Stimulated activated CD4-positive, alpha-beta T cell treated with anti-CD3 and anti-CD28 coated beads, Interleukin-15, amount 100 ng/mL, for 1 hour (primary cell): ENCODE results near the gene DTNBP1.

ENCODE experiments used
- DNase-seq, 2 donors: peaks; one replicate each; pipeline ENCODE4 v3.0.0-alpha.2; 2020; ENCODE audit warnings: low read depth in 1 of 2, low spot score in 1 of 2

Gene DTNBP1

DNA sequence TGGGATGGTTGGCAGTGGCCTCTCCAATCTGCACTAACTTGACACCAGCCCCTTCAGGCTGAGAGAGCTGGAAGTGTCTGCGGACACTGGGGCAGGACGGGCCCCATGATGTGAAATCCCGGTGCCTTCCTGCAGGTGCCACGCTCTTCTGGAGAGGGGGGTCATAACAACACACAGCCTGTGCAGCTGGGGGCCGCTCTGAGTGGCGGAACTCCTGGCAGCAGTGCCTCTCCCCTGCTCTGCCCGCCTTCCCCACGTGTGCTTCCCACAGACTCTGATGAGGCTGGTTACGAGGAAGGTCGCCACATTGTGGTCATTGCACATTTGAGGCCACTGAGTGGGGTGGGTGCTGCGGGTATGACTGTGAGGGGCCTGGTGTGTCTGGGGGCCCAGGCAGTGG is 145.2 kb downstream of the DTNBP1 start:
- DNase-seq = no peak

DNA sequence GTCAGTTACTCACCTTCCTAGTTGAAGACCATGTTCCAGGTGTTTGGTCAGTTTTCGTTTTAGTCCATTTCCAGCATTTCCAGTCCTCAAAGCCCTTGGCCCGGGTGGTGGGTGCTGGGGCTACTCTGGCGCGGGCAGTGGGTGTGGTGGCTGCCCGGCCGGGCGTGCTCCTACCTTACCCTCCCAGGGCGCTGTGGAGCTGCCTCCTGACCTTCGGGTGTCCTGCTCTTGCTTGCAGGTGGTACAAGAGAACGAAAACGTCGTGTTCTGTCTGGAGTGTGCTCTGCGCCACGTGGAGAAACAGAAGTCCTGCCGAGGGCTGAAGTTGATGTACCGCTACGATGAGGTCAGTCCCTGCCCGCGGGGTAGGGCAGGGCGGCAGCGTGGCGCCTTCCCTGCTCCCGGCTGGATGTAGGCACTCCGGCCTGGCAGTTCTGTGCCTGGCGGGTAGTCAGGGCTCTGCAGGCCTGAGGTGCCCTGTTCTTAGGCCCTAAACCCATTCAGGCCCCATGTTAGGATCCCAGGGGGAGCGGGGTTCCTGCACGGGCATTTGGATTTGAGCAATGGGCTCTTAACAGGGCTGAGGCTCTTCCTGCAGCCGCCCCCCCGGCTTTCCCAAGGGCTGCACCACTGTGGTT is 145.8 kb downstream of the DTNBP1 start:
- no peak for DNase-seq

DNA sequence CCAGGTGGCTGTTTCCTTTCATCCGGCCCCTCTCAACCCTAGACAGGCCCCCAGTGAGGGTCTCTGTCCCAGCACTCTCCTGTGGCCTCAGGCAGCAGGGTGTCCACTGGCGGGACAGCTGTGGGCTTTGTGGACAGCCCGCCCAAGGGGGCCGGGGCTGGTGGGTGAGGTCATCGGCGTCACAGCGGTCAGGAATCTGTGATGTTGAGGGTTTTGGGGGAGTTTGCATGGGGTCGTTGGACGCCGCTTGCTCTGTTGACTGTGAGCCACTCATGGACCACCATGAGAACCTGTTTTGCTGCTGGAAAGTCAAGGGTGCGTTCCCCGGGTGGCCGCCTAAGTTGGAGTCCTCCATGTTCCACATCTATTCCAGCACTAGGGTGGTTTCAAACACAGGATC is 146.4 kb downstream of the DTNBP1 start:
- no peak for DNase-seq

DNA sequence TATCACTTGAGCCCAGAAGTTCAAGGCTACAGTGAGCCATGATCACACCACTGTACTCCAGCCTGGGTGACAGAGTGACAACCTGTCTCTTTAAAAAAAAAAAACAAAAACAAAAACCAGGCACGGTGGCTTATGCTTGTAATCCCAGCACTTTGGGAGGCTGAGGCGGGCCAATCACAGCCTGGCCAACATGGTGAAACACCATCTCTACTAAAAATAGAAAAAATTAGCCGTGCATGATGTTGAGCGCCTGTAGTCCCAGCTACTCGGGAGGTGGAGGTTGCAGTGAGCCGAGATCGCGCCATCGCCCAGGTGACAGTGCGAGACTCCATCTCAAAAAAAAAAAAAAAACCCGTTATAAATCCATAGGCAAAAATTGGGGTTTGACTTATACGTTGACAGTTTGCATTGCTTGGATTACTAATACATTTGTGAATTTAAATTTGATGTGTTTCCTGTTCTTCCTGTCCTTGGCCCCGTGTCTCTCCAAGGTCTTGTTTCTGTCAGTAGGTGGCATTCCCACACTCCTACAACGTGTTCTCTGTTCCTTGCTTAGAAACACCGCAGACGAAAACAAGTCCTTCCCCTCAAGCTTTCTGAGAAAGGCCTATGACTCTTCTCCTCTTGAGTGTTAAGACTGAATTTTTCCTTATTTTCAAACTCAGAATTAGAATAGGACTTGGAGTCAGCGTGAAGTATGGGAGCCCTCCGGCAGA is 147.0 kb downstream of the DTNBP1 start:
- DNase-seq = no peak

DNA sequence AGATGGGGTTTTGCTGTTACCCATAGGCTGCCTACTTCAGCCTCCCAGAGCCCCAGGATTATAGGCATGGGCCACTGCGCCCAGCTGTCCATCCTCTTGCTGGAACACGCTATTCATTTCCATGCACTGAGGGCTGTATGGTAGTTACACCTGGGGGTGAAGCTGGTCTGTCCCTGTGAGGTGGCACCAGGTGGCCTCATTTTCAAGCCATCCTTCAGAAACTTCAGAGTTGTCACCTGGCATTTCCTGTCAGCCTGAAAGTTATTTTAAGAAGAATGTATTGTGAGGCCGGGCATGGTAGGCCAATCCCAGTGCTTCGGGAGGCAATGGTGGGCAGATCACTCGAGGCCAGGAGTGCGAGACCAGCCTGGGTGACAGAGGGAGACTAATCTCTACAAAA is 147.6 kb downstream of the DTNBP1 start:
- DNase-seq = no peak

DNA sequence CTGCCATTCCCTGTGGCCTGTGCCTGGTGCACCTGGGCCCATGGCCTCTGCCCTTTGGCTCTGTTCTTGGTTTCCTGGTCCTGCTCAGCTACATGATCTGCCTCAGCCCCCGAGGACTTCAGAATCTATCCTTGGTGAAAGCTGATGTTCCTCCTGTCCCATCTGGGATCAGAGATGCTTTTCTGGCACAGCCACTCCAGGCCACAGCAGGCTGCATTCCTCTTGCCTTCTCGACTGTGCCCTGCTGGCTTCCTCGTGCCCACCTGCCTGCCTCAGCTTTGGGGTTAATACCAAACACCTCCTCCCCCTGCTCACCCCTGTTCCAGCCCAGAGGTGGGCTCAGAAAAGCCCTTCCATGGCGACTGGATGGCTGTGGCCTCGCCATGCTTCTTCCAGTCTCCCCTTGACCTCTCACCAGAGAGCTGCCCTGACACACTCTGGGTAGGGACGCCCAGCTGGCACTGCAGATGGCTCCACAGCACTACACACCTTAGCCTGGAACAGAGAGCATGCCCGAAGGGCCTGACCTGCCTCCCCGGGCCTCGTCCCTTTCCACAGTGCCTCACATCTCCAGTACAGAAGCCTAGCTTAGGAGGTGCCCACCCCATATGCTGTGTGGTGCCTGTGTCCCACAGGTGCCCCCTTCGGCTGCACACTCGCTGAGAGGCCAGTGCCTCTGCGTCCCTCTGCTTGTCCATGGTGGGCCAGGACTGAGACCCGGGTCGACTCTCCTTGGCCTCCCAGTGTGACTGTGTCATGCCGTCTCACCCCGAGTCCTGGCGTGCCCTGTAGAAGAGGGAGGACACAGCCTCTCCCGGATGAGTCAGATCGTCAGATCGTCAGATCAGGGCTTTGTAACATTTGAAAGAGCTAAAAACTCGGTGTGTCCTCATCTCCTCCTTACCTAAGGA is 148.8 kb downstream of the DTNBP1 start:
- DNase-seq = no peak

DNA sequence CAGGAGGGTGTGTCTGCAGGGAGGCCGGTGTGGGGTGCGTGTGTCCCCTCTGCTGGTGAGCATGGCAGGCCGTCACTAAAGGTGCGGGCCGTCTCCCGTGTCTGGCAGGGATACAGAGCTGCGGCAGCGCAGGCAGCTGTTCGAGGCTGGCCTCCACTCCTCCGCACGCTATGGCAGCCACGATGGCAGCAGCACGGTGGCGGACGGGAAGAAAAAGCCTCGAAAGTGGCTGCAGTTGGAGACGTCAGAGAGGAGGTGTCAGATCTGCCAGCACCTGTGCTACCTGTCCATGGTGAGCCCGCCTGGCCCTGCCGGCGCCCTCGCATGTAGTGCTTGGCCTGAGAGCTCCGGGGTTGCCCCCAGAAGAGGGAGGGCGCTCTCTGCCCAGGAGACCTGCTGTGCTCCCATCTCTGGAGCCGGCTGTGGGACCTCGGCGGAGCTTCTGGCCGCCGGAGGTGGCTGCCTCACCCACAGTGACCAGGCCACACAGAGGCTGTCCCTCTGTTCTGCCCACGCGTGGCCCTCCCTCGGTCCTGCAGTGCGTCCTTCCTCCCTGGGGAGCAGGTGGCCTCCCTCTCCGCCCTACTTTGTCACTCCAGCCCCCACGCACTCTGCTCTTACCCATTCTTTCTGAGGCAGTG is 149.6 kb downstream of the DTNBP1 start:
- DNase-seq = no peak

DNA sequence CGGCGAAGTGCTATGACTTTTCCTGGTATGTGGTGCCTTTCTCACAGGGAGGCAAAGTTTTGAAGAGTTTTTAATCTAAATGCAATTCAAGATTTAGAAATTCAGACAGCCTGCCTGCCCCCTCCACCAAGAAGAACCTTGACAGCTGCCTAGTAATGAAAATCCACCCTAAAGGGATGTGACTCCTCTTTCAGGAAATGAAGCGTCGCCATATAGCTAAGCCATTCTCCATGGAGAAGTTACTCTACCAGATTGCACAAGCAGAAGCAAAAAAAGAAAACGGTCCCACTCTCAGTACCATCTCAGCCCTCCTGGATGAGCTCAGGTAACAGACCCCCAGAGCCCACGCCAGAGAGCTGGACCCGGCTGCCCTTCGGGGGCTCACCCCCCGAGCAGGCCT is 150.1 kb downstream of the DTNBP1 start:
- no peak for DNase-seq

DNA sequence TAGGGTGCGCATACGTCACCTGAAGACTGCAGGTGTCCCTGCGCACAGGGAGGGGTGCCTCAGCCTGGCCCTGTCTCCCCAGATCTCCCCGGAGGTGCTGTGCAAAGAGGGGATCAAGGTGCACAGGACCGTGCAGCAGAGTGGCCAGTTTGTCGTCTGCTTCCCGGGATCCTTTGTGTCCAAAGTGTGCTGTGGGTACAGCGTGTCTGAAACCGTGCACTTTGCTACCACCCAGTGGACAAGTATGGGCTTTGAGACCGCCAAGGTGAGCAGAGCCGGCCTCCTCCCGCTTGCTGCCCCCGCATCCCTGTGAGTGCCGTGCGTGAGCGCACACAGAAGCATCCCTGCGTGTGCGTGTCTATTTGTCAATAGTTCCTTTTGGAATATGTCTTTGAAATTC is 150.7 kb downstream of the DTNBP1 start:
- no peak for DNase-seq

DNA sequence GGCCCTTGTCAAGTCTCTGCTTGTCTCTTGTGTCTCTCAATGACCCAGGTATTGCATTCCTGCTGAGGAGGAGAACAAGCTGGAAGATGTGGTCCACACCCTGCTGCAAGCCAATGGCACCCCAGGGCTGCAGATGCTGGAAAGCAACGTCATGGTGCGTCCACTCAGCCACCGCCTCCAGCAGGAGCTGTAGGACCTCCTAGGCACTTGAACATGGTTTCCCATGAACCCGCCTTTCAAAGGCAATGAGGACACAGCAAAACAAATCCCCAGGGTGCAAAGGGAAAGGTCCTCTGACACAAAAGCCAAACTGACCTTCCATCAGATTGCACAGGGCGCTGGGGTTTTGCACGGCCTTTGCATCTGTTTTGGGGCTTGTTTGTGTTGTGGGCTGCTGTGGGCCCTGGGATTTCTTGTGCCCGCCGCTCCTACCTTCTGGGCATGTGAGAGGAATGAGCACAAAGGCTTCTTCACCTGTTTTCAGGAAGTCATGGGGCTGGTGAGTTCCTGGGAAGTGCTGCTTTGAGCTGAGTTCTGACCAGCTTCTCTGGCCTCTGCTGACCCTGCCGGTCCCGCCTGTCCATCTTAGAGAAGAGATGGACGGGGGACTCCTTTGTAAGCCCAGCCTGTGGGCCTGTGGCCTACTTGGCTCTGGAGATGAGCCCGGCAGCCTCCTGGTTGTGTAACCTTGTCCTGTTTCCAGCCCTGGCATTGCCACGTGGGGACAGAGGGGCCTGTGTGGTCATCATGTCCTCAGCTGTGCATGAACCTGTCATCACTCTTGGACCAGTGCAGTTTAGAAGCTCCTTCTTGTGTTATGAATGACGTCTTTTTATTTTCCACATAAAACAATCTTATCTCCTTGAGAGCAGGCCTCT is 151.3 kb downstream of the DTNBP1 start:
- DNase-seq = no peak

DNA sequence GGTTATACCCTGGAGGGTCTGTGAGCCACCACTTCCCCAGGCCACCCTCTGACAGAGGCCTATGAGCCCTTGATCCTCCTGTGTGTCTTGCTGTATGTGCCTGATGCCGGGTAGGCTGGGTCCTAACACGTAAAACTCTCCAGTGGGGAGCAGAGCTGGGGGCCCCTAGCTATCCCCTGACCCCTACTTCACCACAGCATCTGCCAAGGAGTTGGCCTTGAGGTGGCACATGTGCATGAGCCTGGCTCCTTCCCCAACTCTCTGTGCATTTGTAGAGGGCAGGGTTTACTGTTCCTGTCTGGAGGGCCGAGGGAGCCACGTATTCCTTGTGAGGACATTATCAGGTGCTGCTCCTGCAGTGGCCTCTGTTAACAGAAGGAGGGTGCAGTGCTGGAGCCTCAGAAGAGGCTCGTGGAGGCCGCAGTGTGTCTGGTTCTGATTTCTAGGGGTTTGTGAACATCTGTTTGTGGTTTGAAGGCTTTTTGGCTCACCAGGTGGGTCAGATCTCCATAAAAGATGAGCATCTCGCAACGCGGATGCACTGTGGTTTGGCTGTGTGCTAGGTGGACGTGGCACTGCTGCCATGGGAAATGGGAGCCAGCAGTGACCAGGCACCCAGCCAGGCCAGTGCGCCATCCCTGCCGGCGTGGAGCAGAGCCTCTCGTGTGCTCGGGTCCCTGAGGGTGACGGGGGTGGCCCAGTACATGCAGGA is 152.1 kb downstream of the DTNBP1 start:
- DNase-seq = no peak

DNA sequence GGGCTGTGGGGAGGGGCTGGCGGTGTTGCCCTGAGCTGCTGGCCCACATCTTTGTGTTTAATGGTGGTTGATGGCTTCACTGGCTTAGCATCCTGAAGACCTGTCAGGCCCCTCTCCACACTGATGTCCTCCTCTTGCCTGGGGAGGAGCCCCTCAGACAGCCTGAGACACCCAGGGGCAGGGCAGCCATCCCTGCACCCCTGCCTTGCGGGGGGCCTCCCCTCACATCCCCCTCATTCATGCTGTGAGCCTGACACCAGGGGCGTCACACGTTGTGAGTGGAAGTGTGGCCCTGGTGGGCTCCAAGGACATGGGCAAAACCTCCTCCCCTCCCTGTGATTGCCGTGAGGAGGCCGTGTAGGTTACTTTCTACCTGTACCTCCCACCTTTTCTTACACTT is 152.7 kb downstream of the DTNBP1 start:
- no peak for DNase-seq

DNA sequence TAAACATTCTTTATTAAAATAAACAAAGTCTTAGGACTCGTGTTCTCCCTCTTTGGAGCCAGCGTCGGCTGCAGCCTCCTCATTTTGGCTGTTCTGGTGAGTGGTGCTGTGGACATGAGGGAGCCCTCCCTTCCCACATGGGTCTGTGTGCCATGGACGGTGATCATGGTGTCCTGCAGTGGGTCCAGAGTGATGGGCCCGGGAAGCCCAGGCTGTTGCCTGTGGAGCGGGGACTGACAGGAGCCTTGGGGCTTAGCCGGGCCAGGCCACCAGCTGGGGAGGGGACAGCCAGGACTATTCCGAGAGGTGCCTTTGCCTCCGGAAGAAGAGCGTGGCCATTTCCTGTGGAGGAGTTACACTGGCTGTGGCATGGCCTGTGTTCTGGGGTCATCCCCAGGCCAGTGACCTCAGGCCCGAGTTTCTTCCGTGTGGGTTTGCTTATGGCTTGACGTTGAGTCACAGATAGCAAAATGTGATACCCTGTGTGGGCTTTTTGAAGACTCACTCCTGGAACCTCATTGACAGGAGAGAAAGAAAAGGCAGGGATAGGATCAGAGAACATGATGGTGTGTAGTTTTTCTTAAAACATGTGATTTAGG is 153.4 kb downstream of the DTNBP1 start:
- DNase-seq = no peak

DNA sequence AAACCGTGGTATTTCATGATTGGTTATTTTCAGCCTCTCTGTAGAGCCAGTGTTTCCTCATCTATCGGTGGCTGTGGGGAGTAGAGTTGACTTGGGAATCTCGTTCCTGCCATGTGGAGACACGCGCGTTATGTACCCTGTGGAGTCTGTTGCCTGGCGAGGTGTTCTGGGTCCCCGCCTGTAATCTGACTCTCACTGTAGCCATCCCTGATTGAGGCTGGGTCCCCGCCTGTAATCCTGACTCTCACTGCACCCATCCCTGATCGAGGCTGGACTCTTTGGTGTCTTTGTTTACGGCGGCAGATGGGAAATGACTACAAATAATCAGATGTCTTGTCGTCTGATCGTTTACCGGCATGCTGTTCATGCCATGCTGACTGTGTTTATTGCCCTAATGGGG is 153.9 kb downstream of the DTNBP1 start:
- no peak for DNase-seq

DNA sequence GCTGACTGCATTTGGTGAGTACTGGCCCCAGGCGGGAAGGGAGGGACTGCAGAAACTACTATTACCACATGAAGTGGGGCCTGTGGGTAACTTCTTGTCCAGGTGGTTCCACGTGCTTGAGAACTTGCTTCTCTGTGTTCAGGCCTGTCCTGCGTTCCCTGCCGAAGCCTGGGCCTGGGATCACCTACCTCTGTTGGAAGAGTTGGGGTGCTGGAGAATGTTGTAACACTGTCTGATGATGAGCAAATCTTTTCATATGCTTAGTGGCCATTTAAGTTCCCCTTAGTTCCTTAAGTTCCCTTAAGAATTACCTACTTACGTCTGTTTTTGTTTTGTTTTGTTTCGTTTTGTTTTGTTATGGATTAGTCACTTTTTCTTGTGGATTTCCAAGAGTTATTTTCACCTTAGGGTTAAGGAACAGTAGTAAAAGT is 154.4 kb downstream of the DTNBP1 start:
- DNase-seq = no peak

DNA sequence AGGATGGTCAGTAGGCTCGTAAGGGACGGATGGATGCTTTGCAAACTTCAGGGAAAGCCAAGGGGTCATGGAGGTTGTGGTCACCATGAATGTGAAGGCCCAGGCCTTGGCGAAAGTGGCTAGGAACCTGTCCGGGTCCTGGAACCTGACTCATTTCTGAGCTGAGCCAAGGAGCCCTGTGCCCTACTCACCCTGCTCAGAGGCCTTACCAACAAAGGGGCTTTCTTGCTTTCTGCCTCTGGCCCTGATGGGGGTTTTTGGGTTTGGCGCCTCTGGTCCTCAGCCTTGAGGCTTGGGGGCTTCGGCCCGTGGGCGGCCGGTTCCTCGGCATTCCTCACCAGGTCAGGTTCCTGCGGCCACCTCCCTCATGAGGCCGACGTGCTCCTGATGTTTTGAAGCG is 155.1 kb downstream of the DTNBP1 start:
- no peak for DNase-seq

DNA sequence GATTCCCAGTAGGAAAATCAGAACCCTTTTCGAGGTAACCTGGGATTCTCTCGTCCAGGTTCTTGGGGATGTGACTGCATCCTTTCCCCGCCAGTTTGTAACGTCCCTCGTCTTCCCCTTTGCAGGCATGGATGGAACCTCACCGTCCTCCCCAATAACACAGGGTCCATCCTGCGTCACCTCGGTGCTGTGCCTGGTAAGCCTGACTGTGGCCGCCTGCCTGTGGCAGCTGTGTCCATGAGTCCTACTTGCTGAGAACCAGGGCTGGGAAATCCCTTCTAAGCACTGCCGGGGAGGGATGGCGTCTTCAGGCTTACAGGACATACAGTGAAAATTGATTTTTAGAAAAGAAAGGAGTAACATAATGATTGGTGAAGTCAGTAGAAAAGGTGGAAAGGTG is 155.6 kb downstream of the DTNBP1 start:
- no peak for DNase-seq

DNA sequence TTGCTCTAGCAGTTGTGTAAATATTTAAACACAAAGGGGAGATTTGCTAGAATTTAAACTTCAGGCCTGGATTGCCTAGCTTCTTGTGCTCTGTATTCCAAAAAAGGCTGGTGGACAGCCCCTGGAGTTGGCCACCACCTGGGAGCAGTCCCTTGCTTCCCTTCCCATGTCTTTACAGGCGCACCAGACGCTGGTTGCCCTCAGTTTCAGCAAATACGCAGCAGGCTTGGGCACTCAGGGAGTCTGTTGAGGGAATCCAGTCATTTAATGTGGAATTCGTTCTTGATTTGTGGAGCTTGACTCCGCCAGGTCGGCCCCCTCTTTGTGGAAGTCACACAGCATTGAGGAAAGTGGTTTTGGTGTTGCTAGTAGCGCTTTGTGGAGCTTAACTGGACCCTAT is 156.8 kb downstream of the DTNBP1 start:
- DNase-seq = no peak

DNA sequence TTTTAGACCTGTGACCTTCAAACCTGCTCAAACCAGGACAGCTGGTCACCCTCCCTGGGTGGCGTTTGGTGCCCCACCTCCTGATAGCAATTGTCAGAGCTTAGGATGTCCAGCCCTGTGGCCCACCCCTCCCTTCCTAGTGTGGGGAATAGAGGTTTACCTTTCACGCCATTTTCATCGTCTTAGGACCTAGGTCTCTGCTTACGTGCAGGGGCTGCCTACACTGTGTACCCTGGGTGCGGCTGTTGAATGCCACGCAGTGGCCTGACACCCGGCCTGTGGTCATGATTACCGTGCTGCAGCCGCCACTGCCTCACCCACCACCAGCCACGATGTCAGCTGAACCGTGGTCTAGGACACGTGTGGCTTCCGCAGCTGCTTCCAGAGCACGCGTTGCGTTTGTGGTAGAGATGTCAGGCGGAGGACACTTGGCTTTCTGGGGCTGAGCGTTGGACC is 157.3 kb downstream of the DTNBP1 start:
- DNase-seq = no peak
